HepG2 (cell line): ENCODE data around the gene DYNLL2.

Experiments
- STAT6 ChIP-seq: sonication (generic); formaldehyde crosslinking; IDR thresholded peaks from 2 replicates; pipeline ENCODE4 v1.4.0; 2020; ENCODE audit warnings: missing genetic modification reagents, mild to moderate bottlenecking, borderline replicate concordance
- TF ChIP-seq, protein P1 (sequence below), 2 experiments: fragments of 450-650 bp in 1 of 2; sonication (generic) in 1 of 2; formaldehyde crosslinking in 1 of 2; IDR thresholded peaks; 2 replicates each; pipeline versions ENCODE4 v1.6.1 to v1.8.0; 2016 to 2022; ENCODE audit warnings: antibody characterized with exemption in 1 of 2, mild to moderate bottlenecking in 1 of 2, missing genetic modification reagents in 1 of 2

DNA sequence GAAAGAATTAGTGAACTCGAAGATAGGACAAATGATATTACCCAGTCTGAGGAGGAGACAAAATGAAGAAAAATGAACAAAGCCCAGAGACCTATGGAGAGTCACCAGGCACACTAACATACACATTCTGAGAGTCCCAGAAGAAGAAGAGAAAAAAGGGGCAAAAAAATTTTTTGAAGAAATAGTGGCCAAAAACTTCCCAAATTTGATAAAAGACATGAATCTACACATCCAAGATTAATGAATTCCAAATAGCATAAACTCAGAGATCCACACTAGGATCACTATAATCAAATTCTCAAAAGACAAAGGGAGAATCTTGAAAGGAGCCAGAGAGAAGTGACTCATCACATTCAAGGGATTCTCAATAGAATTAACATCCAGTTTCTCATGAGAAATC, 61.6 kb downstream of the DYNLL2 start:
- no peak for TF ChIP-seq STAT6 (CRISPR knock-in tag)
- TF ChIP-seq, protein P1, sequence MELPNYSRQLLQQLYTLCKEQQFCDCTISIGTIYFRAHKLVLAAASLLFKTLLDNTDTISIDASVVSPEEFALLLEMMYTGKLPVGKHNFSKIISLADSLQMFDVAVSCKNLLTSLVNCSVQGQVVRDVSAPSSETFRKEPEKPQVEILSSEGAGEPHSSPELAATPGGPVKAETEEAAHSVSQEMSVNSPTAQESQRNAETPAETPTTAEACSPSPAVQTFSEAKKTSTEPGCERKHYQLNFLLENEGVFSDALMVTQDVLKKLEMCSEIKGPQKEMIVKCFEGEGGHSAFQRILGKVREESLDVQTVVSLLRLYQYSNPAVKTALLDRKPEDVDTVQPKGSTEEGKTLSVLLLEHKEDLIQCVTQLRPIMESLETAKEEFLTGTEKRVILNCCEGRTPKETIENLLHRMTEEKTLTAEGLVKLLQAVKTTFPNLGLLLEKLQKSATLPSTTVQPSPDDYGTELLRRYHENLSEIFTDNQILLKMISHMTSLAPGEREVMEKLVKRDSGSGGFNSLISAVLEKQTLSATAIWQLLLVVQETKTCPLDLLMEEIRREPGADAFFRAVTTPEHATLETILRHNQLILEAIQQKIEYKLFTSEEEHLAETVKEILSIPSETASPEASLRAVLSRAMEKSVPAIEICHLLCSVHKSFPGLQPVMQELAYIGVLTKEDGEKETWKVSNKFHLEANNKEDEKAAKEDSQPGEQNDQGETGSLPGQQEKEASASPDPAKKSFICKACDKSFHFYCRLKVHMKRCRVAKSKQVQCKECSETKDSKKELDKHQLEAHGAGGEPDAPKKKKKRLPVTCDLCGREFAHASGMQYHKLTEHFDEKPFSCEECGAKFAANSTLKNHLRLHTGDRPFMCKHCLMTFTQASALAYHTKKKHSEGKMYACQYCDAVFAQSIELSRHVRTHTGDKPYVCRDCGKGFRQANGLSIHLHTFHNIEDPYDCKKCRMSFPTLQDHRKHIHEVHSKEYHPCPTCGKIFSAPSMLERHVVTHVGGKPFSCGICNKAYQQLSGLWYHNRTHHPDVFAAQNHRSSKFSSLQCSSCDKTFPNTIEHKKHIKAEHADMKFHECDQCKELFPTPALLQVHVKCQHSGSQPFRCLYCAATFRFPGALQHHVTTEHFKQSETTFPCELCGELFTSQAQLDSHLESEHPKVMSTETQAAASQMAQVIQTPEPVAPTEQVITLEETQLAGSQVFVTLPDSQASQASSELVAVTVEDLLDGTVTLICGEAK (IDR thresholded peaks at IDR 0.05) = no peak
- TF ChIP-seq, protein P1 (CRISPR knock-in tag; IDR thresholded peaks at IDR 0.05) = no peak
